PFSK-1 (cell line): Measurements from ENCODE around the gene DUSP18.

Experiments
- FOXP2 ChIP-seq: optimal IDR thresholded peaks from 2 replicates; pipeline ENCODE3; 2011; ENCODE audit warnings: borderline replicate concordance, control low read depth, inconsistent platforms; ENCODE audit not compliant: insufficient read depth; ENCODE audit errors: extremely low read length, extremely low read depth
- POLR2AphosphoS5 ChIP-seq: IDR thresholded peaks from 2 replicates; pipeline ENCODE4 v1.6.1; 2012; ENCODE audit warnings: low read depth, mild to moderate bottlenecking, control low read depth, low read length, moderate library complexity
- SIN3A ChIP-seq: IDR thresholded peaks from 2 replicates; pipeline ENCODE4 v1.6.1; 2012; ENCODE audit warnings: mild to moderate bottlenecking, low read length, moderate library complexity, borderline replicate concordance; ENCODE audit not compliant: insufficient read depth
- TAF1 ChIP-seq: IDR thresholded peaks from 2 replicates; pipeline ENCODE4 v1.6.1; 2012; ENCODE audit warnings: low read length, control low read depth, borderline replicate concordance; ENCODE audit not compliant: insufficient read depth
- TF ChIP-seq, protein P1 (sequence below), 2 experiments: IDR thresholded peaks; 2 replicates each; pipeline versions ENCODE4 v1.6.1 to v1.8.0; 2011 to 2012; ENCODE audit warnings: low read depth in 2 of 2, low read length in 2 of 2, control low read depth in 1 of 2, inconsistent platforms in 1 of 2, mild to moderate bottlenecking in 1 of 2, moderate library complexity in 1 of 2; ENCODE audit not compliant: insufficient read depth in 1 of 2

Gene DUSP18

DNA sequence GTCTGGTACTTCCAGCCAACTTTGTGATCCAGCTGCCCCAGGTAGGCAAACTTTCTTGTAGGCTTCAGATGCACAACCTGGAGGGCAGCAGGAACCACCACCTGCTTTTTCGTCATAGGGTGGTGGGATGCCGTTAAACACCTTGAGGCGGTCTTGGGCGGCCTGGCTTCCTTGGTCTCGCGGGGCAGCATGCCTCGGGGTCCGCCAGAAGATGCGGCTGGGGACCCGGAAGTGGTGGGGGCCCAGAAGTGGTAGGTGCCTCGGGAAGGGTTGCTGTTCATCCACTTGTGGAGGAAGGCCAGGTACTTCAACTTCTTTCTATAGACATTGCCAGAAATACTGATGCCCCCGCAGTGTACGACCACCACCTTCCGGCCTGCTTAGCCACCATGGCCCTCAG lies 13.3 kb downstream of the DUSP18 start:
- TF ChIP-seq SIN3A: no peak
- TF ChIP-seq, protein P1, sequence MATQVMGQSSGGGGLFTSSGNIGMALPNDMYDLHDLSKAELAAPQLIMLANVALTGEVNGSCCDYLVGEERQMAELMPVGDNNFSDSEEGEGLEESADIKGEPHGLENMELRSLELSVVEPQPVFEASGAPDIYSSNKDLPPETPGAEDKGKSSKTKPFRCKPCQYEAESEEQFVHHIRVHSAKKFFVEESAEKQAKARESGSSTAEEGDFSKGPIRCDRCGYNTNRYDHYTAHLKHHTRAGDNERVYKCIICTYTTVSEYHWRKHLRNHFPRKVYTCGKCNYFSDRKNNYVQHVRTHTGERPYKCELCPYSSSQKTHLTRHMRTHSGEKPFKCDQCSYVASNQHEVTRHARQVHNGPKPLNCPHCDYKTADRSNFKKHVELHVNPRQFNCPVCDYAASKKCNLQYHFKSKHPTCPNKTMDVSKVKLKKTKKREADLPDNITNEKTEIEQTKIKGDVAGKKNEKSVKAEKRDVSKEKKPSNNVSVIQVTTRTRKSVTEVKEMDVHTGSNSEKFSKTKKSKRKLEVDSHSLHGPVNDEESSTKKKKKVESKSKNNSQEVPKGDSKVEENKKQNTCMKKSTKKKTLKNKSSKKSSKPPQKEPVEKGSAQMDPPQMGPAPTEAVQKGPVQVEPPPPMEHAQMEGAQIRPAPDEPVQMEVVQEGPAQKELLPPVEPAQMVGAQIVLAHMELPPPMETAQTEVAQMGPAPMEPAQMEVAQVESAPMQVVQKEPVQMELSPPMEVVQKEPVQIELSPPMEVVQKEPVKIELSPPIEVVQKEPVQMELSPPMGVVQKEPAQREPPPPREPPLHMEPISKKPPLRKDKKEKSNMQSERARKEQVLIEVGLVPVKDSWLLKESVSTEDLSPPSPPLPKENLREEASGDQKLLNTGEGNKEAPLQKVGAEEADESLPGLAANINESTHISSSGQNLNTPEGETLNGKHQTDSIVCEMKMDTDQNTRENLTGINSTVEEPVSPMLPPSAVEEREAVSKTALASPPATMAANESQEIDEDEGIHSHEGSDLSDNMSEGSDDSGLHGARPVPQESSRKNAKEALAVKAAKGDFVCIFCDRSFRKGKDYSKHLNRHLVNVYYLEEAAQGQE (IDR thresholded peaks at IDR 0.05; ENCODE audit: insufficient read depth in 1 of 2, low read depth in 2 of 2, low read length in 2 of 2): no peak
- TF ChIP-seq POLR2AphosphoS5: no peak
- TF ChIP-seq FOXP2: no peak
- no peak for TF ChIP-seq TAF1

DNA sequence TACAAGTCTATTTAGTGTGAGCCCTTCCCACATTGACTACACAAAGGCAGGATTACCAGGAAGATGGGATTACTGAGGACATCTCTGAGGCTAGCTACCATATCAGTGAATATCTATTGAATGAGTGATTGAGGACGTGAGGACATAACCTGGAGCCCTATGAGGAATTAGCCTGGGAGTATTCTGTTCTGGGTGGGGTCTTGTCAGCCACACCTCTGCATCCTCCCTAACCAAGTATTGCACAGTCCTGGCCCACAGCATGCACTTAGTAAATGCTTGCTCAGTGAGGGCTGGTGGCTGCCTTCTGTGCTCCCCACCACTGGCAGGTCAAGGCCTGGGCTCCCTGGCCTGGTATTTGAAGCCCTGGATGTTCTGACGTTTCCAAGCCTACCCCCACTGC lies 14.8 kb downstream of the DUSP18 start:
- TF ChIP-seq SIN3A: no peak
- TF ChIP-seq, protein P1 (IDR thresholded peaks at IDR 0.05; ENCODE audit: insufficient read depth in 1 of 2, low read depth in 2 of 2, low read length in 2 of 2): no peak
- no peak for TF ChIP-seq TAF1
- TF ChIP-seq FOXP2: no peak
- TF ChIP-seq POLR2AphosphoS5: no peak

DNA sequence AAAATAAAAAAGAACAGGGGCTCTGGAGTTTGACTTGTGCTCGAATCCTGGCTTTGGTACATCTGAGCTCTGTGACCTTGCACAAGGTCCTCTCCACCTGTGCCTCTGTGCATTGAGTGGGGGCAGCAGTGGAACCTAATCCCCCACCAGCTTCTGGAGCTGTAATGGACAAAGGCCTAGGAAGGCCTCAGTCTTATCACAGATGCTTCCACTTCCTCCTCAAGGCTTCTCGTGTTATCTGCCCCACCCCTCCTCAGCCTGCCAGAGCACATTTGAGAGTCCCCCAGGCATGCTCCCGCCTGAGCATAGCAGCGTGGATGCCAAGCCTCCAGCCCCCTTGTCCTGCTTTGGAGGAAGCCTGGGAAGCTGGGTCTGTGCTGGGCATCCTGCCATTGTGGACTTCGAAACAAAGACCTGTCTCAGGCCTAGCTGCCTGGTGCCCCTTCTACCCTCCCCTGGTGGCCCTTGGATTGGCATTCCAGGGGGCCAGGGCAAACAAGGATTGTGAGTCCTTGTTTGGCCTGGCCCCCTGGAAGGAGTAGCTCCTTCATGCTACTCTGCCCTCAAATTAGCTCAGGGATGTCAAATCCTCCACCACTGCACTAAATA lies 17.1 kb downstream of the DUSP18 start:
- TF ChIP-seq FOXP2 (no peak), TAF1 (no peak), SIN3A (no peak), POLR2AphosphoS5 (no peak)
- TF ChIP-seq, protein P1 (IDR thresholded peaks at IDR 0.05; ENCODE audit: insufficient read depth in 1 of 2, low read depth in 2 of 2, low read length in 2 of 2): no peak

DNA sequence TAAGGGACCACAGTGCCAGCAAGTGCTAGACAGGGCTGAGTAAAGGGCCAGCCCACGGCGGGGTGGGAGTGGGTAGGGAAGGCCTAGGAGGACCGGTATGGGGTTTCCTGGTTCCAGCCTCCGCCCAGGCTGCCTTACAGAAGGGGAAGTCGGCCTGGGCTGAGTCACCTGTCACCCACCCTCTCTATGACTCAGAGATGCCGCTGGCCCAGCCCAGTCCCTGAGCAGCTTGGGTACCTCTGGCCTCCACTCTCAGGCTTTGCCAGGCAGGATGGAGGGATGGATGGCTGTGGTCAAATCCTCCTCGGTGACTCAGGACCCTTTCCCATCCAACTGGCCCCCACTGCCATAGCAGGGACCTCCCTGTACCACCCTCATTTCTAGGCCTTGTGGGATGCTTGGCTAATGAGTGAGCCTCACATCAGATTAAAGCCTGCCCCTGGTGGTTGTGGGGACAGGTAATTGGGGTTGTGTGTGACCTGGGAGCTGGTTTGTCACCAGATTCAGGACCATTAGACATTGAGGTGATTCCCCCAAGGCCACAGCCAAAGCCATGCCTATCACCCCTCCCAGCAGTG lies 18.2 kb downstream of the DUSP18 start:
- TF ChIP-seq FOXP2: no peak
- no peak for TF ChIP-seq SIN3A
- TF ChIP-seq, protein P1 (IDR thresholded peaks at IDR 0.05; ENCODE audit: insufficient read depth in 1 of 2, low read depth in 2 of 2, low read length in 2 of 2): no peak
- no peak for TF ChIP-seq TAF1
- TF ChIP-seq POLR2AphosphoS5: no peak

DNA sequence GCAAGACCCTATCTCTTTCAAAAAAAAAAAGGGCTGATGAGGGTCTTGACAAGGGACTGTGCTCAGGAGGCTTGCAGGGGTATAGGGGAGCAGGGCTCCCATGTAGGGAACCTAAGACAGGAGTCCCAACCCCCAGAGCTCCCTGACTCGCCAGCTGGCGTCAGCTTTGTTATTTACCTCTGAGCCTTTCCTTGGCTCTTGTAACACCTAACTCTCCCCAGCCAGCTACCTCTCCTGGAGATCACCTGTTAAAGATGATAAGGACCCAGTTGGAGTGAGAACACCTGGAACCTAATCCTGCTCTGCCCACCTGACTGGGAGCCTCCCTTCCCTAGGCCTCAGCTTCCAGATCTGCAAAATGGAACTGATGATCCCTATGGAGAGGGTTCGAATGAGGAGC lies 18.9 kb downstream of the DUSP18 start:
- no peak for TF ChIP-seq FOXP2
- TF ChIP-seq SIN3A: no peak
- no peak for TF ChIP-seq POLR2AphosphoS5
- TF ChIP-seq, protein P1 (IDR thresholded peaks at IDR 0.05; ENCODE audit: insufficient read depth in 1 of 2, low read depth in 2 of 2, low read length in 2 of 2): no peak
